HG02840 (cell line): ENCODE data around the gene TBPL2.
"Not testable (repeated sequence)": the region's sequence is repeated elsewhere in the genome, so short reads cannot be mapped to it uniquely, and the experiment has no call there.

Source experiments
- ATAC-seq: cut with Tn5 transposase; IDR thresholded peaks from one replicate; pipeline ENCODE4 v1.9.1; 2021; ENCODE audit warnings: mild to moderate bottlenecking, moderate library complexity, moderate number of reproducible peaks; ENCODE audit not compliant: unreplicated experiment, low FRiP score

Gene TBPL2

GRCh38 chr14:55440385-55440784 lies at the start of gene TBPL2:
TBPL2 (minus strand) TSS chr14:55440616; CDS start chr14:55440449, 167 bp downstream.
- no peak for ATAC-seq

DNA sequence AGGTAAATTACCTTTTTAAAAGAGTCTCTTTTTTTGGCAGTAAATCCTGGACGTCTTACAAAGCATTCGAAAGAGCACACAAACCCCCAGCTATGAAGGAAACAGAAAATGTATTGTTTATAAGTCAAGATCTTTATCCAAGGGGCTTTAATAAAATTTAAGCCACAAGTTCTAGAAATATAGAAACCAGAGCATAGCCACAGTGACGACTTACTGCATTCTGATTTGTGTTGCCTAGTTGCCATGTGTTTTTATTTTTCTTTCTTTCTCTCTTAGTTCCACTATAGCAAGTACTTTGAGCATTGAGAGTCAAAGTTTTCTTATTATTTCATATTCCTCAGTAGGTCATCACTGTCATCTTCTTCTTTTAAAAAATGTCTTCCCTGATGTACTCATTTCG lies 47.8 kb upstream of the TBPL2 start:
- no peak for ATAC-seq

DNA sequence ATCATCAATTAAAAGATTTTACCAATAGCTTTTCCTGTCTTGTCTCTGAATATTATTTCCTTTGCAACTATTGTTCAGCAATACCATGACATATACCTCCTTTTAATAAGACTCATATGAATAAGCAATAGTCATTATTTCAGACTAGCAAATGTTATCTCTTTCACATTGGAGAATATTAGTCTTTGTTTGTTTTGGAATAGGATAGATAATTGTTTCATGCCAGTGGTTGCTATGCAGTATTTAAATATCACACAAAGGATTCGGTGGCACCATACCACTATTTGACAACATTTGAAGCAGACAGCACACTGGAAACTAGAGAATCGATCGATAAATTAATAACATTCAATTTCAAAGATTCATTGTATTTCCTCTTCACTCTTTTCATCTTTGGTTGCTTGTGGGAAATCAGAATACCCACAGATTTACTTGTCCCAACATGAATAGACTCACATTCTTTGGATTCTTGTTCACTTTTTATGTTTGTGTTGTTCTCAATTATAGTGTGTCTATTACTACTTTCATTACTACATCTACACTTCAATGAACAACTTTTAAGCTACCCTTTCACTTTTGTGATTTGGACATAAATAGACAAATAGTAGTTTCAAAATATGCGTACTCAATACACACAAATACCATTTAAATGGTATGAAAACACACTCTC lies 42.7 kb upstream of the TBPL2 start:
- ATAC-seq = no peak

DNA sequence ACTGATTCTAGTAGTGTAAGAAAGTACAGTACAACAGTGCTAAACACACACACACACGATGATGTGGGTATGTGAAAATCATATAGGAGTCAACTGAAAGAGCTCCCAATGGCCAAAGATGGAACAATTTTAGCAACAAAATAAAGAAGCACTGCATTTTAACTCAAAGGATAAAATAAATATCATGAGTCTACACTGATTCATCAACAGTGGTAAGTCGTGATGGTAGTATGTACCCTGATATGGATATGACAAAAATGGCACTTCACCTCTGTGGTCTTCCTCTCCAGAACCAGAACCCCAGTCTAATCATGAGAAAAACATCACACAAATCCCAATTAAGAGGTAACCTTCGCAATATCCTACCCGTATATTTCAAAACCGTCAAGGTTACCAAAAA lies 41.4 kb upstream of the TBPL2 start:
- no peak for ATAC-seq

DNA sequence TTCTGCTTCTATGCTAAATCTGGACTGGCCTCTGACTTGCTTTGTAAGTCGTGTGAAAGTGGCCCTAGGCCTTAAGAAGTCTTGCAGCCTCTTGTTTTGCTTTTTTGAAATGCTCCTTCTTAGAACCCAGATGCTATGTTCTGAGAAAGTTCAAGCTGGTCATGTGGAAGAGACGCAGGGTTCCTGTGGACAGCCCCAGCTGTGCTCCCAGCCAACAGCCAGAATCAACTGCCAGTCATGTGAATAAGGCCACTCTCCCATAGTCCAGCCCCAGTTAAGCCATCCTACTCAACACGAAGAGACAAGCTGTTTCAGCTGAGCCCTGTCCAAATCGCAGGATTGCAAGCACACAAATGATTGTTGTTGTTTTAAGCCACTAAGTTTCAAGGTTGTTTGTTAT lies 37.3 kb upstream of the TBPL2 start:
- no peak for ATAC-seq

DNA sequence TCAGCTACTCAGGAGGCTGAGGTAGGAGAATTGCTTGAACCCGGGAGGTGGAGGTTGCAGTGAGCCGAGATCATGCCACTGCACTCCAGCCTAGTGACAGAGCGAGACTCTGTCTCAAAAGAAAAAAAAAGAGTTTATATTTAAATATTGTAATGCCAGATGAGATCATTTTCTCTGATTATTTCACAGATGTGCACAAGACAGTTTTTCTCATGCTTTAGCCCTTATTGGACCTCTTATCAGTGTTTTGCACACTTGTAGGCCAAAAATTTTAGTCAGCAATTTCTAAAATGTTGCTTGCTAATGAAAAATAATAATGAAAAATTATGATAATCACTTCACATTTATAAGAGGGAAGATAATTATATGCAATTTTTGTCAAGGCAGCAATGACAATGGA lies 36.0 kb upstream of the TBPL2 start:
- ATAC-seq = not testable (repeated sequence)

GRCh38 chr14:55473786-55474185 lies 33.4 kb upstream of the TBPL2 start:
- no peak for ATAC-seq

DNA sequence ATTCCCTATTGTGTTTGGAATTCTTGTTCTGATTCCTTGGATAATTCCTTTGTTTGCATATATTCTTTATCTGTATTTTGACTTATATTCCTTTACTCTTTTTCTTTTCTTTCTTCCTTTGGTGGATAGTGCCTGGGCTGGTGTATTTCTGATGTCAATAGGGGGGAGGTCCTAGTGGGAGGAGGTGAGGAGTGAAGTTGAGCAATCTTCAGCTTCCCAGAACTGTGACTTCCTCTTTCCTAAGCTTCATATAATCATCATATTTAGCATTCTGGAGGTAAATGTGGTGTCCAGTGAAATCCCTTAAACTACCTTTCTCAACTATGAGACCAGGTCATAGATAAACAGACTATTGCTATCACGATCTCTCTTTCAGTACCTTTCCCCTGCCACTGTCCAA lies 29.6 kb upstream of the TBPL2 start:
- ATAC-seq = no peak

DNA sequence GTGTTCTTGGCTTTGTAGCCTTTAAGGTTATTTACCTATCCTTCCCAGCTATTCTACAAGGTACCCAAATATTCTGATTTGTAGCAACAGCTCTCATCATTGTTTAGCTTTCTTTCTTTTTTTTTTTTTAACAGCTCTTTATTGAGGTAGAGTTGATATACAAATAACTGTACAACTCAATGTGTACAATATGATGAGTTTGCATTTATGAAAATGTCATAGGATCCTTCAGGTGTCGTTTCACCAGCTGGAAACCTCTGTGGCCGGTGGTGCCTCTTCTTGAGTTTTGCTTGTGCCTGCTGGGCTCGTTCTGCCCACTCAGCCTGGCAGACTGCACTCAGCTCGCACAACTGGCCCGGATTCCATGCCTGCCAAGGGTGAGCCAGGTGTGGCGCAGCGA lies 26.9 kb upstream of the TBPL2 start:
- no peak for ATAC-seq

- ATAC-seq = peak; percentile 77
Observed at GRCh38 chr14:55458800-55459515, 18.5 kb upstream of the TBPL2 start.

GRCh38 chr14:55457496-55457895 lies 17.1 kb upstream of the TBPL2 start:
- no peak for ATAC-seq

DNA sequence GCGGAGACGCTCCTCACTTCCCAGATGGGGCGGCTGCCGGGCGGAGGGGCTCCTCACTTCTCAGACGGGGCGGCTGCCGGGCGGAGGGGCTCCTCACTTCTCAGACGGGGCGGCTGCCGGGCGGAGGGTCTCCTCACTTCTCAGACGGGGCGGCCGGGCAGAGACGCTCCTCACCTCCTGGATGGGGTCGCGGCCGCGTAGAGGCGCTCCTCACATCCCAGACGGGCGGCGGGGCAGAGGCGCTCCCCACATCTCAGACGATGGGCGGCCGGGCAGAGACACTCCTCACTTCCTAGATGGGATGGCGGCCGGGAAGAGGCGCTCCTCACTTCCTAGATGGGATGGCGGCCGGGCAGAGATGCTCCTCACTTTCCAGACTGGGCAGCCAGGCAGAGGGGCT lies 16.0 kb upstream of the TBPL2 start:
- ATAC-seq = not testable (repeated sequence)

- ATAC-seq = no peak
Observed at GRCh38 chr14:55454264-55455002, 14.0 kb upstream of the TBPL2 start.

GRCh38 chr14:55451950-55452349 lies 11.5 kb upstream of the TBPL2 start:
- no peak for ATAC-seq

DNA sequence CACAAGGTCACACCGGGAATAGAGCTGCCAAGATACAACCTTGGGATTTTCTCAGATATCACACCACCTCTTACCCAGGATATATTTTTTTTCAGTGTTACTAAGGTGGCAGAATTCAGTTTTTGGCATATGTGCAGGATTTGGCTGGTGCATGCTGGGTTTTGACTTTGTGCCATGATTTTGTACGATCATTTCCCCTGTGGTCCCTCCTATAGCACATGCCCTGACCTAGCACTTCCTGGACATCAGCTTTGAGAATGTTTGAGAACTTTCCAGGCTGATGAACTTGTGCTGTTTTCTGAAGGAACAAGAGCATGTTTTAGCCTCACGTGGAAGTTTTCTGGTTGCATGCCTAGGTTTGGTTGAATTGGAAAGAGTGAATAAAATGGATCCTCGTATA lies 11.0 kb upstream of the TBPL2 start:
- ATAC-seq = no peak

GRCh38 chr14:55450987-55451386 lies 10.6 kb upstream of the TBPL2 start:
- no peak for ATAC-seq

- no peak for ATAC-seq
Observed at GRCh38 chr14:55450539-55450938, 10.1 kb upstream of the TBPL2 start.

DNA sequence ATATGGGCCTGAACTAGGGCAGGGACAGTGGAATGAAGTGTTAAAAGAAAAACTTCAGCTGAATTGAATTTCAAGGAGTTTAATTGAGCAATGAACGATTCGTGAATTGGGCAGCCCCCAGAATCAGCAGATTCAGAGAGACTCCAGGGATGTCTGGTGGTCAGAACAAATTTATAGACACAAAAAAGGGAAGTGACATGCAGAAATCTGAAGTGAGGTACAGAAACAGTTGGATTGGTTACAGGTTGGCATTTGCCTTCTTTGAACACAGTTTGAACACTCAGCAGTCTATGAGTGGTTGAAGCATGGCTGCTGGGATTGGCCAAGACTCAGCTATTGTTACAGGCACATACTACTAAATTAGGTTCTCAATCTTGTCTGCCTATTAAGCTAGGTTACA lies 9.7 kb upstream of the TBPL2 start:
- no peak for ATAC-seq

DNA sequence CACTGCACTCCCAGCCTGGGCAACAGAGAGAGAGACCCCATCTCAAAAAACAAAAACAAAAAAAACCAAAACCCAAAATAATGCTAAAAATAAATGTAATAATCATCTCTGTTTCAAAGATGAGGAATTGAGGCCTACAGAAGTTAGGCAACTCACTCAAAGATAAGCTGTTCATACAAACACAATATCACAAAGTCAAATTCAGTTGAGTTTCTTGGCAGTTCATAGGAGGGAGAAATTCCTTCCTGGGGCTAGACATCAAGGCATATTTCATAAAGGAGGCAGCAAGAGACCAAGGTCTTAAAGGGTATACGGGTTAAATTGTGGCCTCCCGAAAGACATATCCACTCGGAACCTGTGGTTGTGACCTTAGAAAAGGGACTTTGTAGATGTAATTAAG lies 8.7 kb upstream of the TBPL2 start:
- ATAC-seq = no peak

- ATAC-seq = no peak
Observed at GRCh38 chr14:55448141-55448614, 7.8 kb upstream of the TBPL2 start.

DNA sequence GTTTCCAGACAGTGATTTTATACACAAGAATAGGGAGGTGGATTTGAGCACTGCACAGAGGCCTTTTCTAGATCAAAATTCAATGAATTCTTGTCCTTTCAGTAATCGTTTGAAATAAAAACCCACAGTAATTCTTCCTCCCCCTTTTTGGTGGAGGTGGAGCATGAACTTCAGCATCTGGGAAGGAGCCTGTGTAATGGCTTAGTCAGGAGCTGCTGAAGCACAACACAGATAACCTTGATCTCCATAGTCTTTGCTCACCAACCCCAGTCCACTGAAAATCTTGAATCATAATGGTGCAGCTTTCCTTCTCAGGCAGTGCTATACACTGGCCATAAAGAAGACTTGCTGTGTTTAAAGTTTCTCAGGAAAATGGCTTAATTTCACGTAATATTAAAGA lies 6.4 kb upstream of the TBPL2 start:
- no peak for ATAC-seq
